Uterus (tissue), 2 donors: Measurements from ENCODE around the gene ASPHD2.

Experiments used
- CTCF ChIP-seq, 4 experiments: fragments of 200-600 bp in 2 of 4; fragments of 450-650 bp in 2 of 4; sonication (generic) in 2 of 4; IDR thresholded peaks; one replicate each; pipeline ENCODE4 v1.5.1; 2016 to 2019; ENCODE audit warnings: antibody characterized with exemption in 4 of 4, mild to moderate bottlenecking in 2 of 4, moderate library complexity in 1 of 4
- POLR2A ChIP-seq, 2 donors: fragments of 450-650 bp; IDR thresholded peaks; one replicate each; pipeline ENCODE4 v1.6.1; 2016; ENCODE audit warnings: antibody characterized with exemption in 2 of 2, mild to moderate bottlenecking in 1 of 2, moderate library complexity in 1 of 2

GRCh38 chr22:26450453-26451185, 21.6 kb downstream of the ASPHD2 start:
- TF ChIP-seq CTCF (IDR thresholded peaks at IDR 0.05): no peak
- TF ChIP-seq POLR2A (IDR thresholded peaks at IDR 0.05): no peak
